ENCODE measurements around the gene RABGAP1L.
"Not testable (repeated sequence)": the region's sequence is repeated elsewhere in the genome, so short reads cannot be mapped to it uniquely, and the experiment has no call there.

RABGAP1L gene

GRCh38 chr1:174829990-174830389, 670.7 kb downstream of the RABGAP1L start:
- DNase-seq = no peak

DNA sequence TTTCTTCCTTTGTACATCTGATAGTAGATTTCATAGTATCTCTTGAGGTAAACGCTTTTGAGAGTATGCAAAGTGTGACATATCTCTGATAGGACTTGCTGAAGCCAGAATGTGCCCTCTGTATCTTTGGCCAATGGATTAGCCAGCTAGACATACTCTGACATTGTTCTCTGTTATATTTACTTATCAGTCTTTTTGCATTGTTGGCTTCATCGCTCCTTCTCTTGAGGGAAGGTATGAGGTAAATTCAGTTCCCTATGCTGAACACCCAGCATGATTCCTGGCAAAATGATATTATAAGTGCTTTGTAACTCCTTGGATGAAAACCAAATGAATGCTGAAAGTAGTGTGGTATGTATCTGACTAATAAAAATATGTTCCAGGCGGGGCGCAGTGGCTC, 677.2 kb downstream of the RABGAP1L start:
- no peak for DNase-seq

DNA sequence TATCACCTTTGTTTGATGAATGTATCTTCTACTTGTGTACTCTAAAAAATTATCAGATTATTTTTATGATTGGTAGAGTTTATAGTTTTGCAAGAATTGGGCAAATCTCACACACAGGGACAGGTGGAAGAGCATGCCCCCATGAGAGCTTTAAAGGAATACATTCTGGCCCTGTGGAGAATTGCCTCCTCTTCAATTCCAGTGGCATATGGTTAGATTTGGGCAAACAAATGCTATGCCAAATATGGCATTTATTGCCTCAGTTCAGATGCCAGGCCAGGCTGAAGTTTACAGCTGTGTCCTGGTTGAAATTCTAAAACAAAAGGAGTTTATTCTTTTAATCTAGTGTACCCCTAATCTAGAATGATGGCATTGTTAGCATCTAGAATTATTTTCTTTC, 678.1 kb downstream of the RABGAP1L start:
- DNase-seq = peak; percentile 75

DNA sequence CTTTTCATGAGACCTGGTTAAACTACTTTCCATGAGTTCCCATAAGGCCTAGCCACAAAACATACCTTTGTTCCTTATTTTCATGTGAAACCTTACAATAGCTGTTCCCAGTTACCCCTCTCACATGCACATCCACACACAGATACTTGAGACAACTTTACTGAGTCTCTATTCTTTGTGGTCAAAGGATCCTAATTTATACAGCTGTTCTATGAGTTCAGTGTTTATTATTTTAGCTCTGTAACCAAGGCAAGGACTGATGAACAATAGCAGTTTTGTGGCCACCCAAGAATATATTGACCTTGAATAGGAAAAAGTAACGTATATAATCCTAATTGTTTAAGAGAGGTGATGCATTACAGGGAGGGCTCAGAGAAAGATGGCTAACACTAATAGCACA, 679.9 kb downstream of the RABGAP1L start:
- DNase-seq = no peak

DNA sequence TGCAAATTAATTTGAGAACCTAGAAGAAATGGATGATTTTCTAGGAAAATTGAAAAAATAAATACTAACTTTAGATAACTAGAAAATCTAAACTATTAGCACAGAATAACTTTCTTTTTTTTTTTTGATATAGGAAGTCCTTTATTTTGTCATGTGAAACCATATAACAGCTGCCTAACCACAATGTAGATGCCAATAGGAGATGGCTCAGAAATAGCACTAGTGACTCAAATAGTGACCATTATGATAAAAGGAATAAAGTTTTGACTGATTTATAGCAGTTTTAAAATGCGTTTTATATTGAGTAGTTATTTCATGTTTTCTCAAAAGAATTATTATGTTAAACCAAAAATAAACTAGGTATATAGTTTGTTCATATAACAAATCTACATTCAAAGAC, 682.4 kb downstream of the RABGAP1L start:
- no peak for DNase-seq

GRCh38 chr1:174848593-174849560, 689.6 kb downstream of the RABGAP1L start:
- DNase-seq = peak; percentile 47

- DNase-seq = no peak
These were observed 691.4 kb downstream of the RABGAP1L start for GRCh38 chr1:174850726-174851125.

DNA sequence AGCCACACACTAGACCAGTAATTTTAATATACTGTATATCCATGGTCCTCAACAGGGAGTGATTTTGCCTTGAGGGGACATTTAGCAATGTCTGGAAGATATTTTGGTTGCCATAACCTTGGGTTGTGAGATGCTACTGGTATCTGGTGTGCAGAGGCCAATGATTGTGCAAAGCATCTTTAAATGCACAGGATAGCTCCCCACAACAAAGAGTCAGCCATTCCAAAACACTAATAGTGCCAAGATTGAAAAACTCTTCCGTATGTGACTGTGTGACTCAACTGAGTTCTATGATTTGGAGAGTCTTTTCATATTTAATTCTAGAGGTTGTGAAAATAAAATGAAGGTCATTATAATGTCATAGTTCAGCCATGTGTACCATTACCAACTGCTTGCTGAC, 699.0 kb downstream of the RABGAP1L start:
- no peak for DNase-seq

GRCh38 chr1:174870319-174870718, 711.0 kb downstream of the RABGAP1L start:
- no peak for DNase-seq

- no peak for DNase-seq
These were observed 712.6 kb downstream of the RABGAP1L start for GRCh38 chr1:174871886-174872285.

- peak; percentile 49 for DNase-seq
These were observed 713.3 kb downstream of the RABGAP1L start for GRCh38 chr1:174872615-174873058.

DNA sequence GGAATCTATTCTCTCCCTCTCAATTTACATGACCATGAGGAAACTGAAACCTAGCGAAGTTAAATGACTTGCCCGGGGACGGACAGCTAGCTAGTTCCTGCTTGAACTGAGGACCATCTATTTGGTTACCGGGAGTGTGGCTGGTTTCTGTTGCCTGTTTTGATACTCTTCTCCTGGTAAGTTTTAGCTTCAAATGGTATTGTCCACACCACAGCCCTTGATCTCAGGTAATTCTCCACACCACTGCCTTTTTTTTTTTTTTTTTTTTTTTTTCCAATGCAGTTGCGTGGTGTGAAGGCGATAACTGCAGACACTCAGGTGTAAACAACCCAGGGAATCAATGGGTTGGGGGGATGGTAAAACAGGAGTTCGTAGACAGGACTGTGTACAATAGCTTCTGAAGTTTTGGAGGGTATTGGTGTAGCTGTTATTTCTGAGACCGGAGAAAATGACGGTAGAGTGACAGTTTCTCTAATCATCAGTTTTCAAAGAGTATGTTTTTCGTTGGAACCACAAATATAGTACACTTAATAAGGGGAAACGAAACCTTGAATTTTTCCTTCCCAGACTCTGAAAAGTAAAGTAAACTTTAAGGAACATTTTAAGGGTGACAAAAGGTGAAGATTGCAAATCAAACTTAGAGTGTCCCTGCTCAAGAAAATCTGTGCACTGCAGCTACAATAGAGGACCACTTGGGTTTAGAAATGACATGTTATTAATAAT, 715.2 kb downstream of the RABGAP1L start:
- peak; percentile 41 for DNase-seq

DNA sequence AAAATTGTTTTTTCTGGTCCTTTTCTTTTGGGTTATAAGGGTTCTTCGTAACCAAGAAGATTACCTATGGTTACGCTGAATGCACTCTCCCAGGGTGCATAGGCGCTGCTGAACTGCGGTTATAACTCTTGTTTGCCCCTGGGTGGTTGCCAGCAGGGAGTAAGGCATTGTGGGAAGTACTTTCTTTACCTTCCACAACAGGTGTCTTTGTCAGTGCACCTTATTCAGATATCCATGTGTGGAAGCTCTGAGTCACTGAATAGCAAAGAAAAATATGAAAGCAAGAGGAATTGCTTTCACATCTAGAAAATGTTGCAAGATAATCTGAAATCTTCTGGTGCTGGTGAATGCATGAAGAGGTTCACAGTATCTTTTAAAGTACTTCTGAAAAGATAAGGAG, 716.0 kb downstream of the RABGAP1L start:
- DNase-seq = peak; percentile 98

- peak; percentile 93 for DNase-seq
These were observed 717.9 kb downstream of the RABGAP1L start for GRCh38 chr1:174877208-174877673.

GRCh38 chr1:174880171-174880570, 720.9 kb downstream of the RABGAP1L start:
- no peak for DNase-seq

GRCh38 chr1:174883409-174883808, 724.1 kb downstream of the RABGAP1L start:
- DNase-seq = peak; percentile 51

DNA sequence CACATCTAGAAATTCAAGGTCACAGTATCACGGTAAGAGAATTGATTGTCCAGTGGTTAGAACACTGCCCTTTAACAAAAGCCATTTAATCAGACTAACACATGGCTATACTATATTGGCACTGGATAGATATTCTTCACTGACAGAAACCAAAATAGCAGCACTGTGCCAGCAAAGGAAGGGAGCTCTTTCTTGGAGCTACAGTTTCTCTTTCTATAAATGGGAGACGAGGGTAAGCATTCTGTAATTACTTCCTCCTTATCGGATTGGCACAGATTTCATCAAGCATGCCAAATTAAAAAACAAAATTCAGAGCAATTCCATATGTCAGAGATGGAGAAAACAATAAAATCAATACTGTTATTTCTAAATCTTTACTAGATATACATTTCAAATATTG, 724.7 kb downstream of the RABGAP1L start:
- no peak for DNase-seq

- DNase-seq = no peak
These were observed 725.2 kb downstream of the RABGAP1L start for GRCh38 chr1:174884566-174884965.

DNA sequence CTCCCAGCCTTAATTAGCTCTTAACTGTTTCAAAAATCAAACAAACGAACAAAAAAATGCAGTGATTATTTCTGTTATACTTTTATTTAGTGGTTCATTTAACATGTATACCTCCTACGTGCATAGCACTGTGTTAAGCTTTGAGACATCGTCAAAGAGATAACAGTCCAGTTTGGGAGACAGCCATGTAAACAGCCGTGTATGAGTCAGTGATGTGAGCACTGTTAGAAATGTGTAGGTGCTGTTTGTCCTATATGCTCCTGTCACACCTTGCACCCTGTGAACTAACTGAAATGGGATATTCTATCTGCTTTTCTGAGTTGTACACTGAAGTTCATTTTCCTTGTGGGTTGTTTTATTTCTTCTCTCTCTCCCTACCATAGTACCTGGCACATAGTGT, 730.7 kb downstream of the RABGAP1L start:
- peak; percentile 58 for DNase-seq

DNA sequence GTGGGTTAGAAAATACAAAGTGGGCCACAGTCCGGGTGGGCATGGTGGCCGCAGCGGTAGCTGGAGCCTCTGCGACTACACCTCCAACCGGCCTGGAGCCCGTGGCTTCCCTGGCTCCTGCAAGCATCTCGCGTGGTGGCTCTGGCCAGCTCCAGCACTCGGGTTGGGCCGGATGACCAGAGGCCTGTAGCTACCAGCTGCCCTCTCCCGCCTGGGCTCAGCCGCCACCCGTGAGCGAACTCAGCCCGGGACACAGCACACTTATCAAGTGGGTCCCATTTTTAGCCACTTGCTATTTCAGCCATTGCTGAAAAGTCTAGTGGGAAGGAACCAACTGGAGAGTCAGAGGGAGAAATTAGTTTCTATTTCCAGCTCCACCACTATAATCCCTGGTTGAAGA, 732.7 kb downstream of the RABGAP1L start:
- no peak for DNase-seq

GRCh38 chr1:174894117-174894762, 734.9 kb downstream of the RABGAP1L start:
- DNase-seq = peak; percentile 56

GRCh38 chr1:174895610-174896009, 736.3 kb downstream of the RABGAP1L start:
- not testable (repeated sequence) for DNase-seq

GRCh38 chr1:174898102-174898797, 738.9 kb downstream of the RABGAP1L start:
- no peak for DNase-seq

Measured in NCI-H69 (cell line).